ENCODE results near the gene DECR2.

DECR2 gene

DNA sequence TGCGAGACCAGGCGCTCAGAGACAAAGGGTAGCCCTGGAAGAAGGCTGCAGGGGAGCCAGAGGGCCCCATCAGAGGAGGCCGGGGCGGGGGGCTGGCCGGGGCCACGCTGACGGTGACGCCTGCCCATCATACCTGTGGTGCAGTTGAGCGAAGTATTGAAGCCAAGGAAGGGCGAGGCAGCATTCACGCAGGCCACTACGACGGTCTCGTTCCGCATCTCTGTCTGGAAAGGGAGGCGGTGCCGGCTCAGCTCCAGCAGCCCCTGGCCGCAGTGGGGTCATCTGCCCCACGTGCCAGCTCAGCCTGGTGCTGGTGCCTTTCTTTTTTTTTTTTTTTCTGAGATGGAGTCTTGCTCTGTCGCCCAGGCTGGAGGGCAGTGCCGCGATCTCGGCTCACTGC is 26.5 kb upstream of the DECR2 start:
- Histone ChIP-seq H3K9me3 (ENCODE audit: control insufficient read depth, insufficient read depth, low read depth, low read length) (no peaks in the 10 kb centered on the region), H3K4me3 (ENCODE audit: low read depth, low read length) (no peak overlapping the region), H3K4me1 (ENCODE audit: control insufficient read depth, insufficient read depth, low read length) (no peaks in the 10 kb centered on the region), H3K36me3 (ENCODE audit: control insufficient read depth in 2 of 2, insufficient read depth in 1 of 2, low read length in 2 of 2) (peaks cover 0 to 60% of the 10 kb centered on the region in 2 experiments; a peak in 1 of 3 replicates), H3K27ac (ENCODE audit: extremely low read depth, low read depth, low read length) (no peak overlapping the region)
- ChIA-PET CTCF (interaction anchor here (0.7 to 1.0 kb wide), 2 partner anchors 278 to 303 kb away, joined by 3 to 6 read pairs; no protein-coding TSS in a partner anchor), POLR2A (interaction anchor here (0.7 kb wide), 1 partner anchor 126 kb away, joined by 4 read pairs; no protein-coding TSS in a partner anchor)
- TF ChIP-seq ZNF600 (tag by site-specific recombination; IDR thresholded peaks at IDR 0.05), result peak; percentile 45; the same call in 1 of the 2 replicates
- TF ChIP-seq ZNF560 (tag by site-specific recombination; IDR thresholded peaks at IDR 0.05; ENCODE audit: borderline replicate concordance), result no peak

DNA sequence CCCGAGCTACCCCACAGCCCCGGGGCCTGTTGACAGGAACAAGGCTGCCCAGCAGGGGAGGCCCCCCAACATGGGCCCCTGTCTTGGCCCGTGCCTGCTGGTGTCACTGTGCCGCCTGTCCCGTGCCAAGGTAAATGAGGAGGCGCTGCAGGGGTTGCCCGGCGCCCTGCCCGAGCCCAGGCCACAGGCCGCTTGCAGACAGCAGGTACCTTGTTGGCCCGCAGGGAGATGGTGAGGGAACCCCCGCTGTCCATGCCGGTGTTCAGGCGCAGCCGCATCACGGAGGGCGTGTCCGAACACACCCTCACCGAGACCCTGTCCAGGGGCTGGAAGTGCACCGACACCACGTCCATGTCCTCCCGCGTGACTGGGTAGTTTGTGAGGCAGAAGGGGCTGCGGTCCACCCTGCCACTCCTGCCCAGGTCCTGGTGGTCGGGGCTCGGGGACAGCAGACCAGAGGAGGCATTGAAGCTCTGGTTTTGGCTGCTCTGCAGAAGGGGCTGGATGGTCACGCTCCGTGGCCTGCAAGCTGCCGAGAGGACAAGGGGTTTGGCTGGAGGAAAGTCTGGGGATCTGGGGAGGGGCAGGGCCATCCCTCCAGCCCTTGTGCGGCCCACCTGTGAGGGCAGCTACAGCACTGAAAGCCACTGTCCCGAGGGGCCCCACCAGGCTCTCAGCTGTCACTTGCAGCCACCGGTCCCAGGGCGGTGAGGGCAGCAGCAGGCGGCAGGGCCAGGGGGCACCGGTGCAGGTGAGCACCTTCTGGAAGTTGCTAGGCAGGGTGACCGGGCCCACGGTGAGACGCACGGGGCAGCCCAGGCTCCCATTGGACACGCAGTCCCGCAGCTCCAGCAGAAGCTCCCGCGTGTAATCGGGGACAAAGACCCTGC is 25.5 kb upstream of the DECR2 start:
- Histone ChIP-seq H3K4me3 (ENCODE audit: low read depth, low read length) (no peak overlapping the region), H3K4me1 (ENCODE audit: control insufficient read depth, insufficient read depth, low read length) (no peaks in the 10 kb centered on the region), H3K27ac (ENCODE audit: extremely low read depth, low read depth, low read length) (no peak overlapping the region), H3K36me3 (ENCODE audit: control insufficient read depth in 2 of 2, insufficient read depth in 1 of 2, low read length in 2 of 2) (peaks cover 0 to 60% of the 10 kb centered on the region in 2 experiments; a peak in 1 of 3 replicates), H3K9me3 (ENCODE audit: control insufficient read depth, insufficient read depth, low read depth, low read length) (no peaks in the 10 kb centered on the region)
- CTCF ChIA-PET, result no interaction called here
- POLR2A ChIA-PET, result interaction anchor here (0.7 kb wide), 1 partner anchor 125 kb away, joined by 4 read pairs; no protein-coding TSS in a partner anchor
- TF ChIP-seq, protein P1, sequence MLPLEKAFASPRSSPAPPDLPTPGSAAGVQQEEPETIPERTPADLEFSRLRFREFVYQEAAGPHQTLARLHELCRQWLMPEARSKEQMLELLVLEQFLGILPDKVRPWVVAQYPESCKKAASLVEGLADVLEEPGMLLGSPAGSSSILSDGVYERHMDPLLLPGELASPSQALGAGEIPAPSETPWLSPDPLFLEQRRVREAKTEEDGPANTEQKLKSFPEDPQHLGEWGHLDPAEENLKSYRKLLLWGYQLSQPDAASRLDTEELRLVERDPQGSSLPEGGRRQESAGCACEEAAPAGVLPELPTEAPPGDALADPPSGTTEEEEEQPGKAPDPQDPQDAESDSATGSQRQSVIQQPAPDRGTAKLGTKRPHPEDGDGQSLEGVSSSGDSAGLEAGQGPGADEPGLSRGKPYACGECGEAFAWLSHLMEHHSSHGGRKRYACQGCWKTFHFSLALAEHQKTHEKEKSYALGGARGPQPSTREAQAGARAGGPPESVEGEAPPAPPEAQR (tag by site-specific recombination; IDR thresholded peaks at IDR 0.05), result no peak
- TF ChIP-seq GLIS2 (tag by site-specific recombination; IDR thresholded peaks at IDR 0.05), result 0 out of 2 replicates have a peak, but pooled peaks have one; percentile 9

DNA sequence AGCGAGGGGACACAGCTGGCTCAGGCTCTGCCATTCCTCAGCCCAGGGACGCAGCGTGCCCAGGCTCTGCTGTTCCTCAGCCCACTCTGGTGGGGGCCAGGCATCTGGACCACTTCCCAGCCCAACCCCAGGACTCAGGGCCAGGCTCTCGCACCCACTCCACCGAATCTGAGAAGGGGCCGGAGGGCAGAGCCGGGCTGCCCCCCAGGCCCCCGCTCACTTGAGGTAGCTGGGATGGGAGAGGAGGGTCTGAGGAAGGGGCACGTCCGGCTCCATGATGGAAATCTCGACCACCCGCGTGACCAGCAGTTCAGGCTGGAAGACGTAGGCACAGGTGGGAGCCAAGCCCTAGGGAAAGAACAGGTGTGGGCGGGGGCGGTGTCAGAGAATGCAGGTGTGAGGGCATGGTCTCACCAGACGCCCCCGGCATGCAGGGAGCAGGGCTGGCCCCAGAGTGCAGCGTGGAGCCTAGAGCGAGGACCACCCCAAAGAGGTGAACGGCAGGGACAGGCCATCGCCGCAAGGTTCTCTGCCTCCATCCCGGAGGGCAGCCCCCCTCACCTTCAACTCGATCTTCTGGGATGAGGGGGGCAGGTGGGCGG is 24.8 kb upstream of the DECR2 start:
- ChIA-PET POLR2A (interaction anchor here (0.6 kb wide), 1 partner anchor 704 kb away, joined by 4 read pairs; no protein-coding TSS in a partner anchor), CTCF (no interaction called here)
- no peaks in the 10 kb centered on the region for H3K4me1 ChIP-seq (ENCODE audit: control insufficient read depth, insufficient read depth, low read length)
- H3K36me3 ChIP-seq (ENCODE audit: control insufficient read depth in 2 of 2, insufficient read depth in 1 of 2, low read length in 2 of 2), result peaks cover 0 to 53% of the 10 kb centered on the region in 2 experiments; a peak in 1 of 3 replicates
- H3K9me3 ChIP-seq (ENCODE audit: control insufficient read depth, insufficient read depth, low read depth, low read length), result no peaks in the 10 kb centered on the region
- H3K4me3 ChIP-seq (ENCODE audit: low read depth, low read length), result no peak overlapping the region
- peak; percentile 49; the same call in 1 of the 2 replicates for TF ChIP-seq ZFHX2 (tag by site-specific recombination; conservative IDR thresholded peaks at IDR 0.05)
- TF ChIP-seq, protein P2, sequence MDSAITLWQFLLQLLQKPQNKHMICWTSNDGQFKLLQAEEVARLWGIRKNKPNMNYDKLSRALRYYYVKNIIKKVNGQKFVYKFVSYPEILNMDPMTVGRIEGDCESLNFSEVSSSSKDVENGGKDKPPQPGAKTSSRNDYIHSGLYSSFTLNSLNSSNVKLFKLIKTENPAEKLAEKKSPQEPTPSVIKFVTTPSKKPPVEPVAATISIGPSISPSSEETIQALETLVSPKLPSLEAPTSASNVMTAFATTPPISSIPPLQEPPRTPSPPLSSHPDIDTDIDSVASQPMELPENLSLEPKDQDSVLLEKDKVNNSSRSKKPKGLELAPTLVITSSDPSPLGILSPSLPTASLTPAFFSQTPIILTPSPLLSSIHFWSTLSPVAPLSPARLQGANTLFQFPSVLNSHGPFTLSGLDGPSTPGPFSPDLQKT (IDR thresholded peaks at IDR 0.05; ENCODE audit: borderline replicate concordance, low read depth, low read length), result no peak
- no peak for TF ChIP-seq ZNF394 (tag by site-specific recombination; IDR thresholded peaks at IDR 0.05; ENCODE audit: borderline replicate concordance)
- H3K27ac ChIP-seq (ENCODE audit: extremely low read depth, low read depth, low read length), result no peak overlapping the region

DNA sequence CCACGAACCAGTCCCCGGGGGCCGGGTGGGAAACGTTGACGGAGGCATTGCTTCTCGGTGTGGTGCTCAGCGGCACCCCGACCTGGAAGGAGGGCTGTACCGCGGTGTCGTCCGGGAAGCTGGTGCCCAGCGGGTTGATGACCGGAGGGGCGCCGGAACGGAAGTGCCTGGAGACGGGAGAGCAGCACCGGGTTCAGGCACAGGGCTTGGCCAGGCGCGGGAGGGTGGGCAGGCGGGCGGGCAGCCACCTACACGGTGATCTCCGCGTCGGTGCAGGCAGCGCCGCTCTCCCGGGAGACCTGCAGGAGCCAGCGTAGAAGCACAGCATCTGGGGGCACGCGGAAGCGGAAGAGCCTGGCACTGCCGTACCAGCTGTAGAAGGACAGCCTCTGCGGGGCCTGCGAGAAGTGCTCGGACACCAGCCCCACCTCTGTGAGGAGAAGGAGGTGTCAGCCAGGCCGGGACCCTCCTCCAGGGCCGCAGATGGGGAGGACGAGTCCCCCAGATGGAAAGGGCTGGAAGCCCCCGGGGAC is 24.2 kb upstream of the DECR2 start:
- ChIA-PET CTCF (no interaction called here), POLR2A (interaction anchor here (0.6 kb wide), 1 partner anchor 704 kb away, joined by 4 read pairs; no protein-coding TSS in a partner anchor)
- Histone ChIP-seq H3K36me3 (ENCODE audit: control insufficient read depth in 2 of 2, insufficient read depth in 1 of 2, low read length in 2 of 2) (peaks cover 0 to 47% of the 10 kb centered on the region in 2 experiments; a peak in 1 of 3 replicates), H3K9me3 (ENCODE audit: control insufficient read depth, insufficient read depth, low read depth, low read length) (no peaks in the 10 kb centered on the region), H3K4me1 (ENCODE audit: control insufficient read depth, insufficient read depth, low read length) (no peaks in the 10 kb centered on the region), H3K4me3 (ENCODE audit: low read depth, low read length) (no peak overlapping the region), H3K27ac (ENCODE audit: extremely low read depth, low read depth, low read length) (no peak overlapping the region)
- 0 out of 2 replicates have a peak, but pooled peaks have one; percentile 3 for TF ChIP-seq EGR2 (tag by site-specific recombination; IDR thresholded peaks at IDR 0.05; ENCODE audit: low read depth)
- TF ChIP-seq GLI2 (tag by site-specific recombination; IDR thresholded peaks at IDR 0.05; ENCODE audit: borderline replicate concordance, low read depth), result no peak
- TF ChIP-seq ZNF600 (tag by site-specific recombination; IDR thresholded peaks at IDR 0.05), result peak; percentile 52; the same call in 1 of the 2 replicates
- no peak for TF ChIP-seq ZNF596 (tag by site-specific recombination; IDR thresholded peaks at IDR 0.05)
